Measurements from ENCODE around the gene GZMM.
"Not testable (repeated sequence)": the region's sequence is repeated elsewhere in the genome, so short reads cannot be mapped to it uniquely, and the experiment has no call there.

DNA sequence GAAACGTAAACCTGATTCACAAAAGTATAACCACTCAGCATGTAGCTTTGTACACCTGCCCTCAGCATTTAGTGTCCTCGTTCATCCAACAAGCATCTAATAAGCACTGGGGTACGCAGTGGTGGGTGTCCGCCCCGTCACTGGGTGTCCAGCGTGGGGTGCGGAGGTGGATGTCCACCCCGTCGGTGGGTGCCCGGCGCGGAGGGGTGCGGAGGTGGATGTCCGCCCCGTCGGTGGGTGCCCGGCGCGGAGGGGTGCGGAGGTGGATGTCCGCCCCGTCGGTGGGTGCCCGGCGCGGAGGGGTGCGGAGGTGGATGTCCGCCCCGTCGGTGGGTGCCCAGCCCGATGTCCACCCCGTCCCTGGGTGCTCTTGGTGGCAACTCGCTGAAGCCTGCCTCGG, 41.3 kb downstream of the GZMM start:
- not testable (repeated sequence) for TF ChIP-seq CTCF, POLR2A (IDR thresholded peaks at IDR 0.05)

All from adrenal gland (tissue), 5 donors.